HEK293 (cell line): ENCODE measurements around the gene ANKRD44.

Experiments used
- CTCF ChIA-PET: fragments of 350-600 bp; formaldehyde crosslinking; extraction: SDS; loops from one replicate; lab custom pipeline; 2021; ENCODE audit warnings: antibody characterized with exemption; lab: Yijun Ruan, JAX
- POLR2A ChIA-PET: fragments of 300-600 bp; formaldehyde crosslinking; extraction: SDS; loops from one replicate; lab custom pipeline; 2020; ENCODE audit warnings: antibody characterized with exemption, inconsistent platforms; lab: Yijun Ruan, JAX
- H3K27ac ChIP-seq: fragments of 200-500 bp; sonication (Bioruptor generic); 2 replicates; pipeline ENCODE4 v1.5.1; 2014; ENCODE audit warnings: low read depth, low read length, control low read depth, inconsistent platforms; ENCODE audit errors: extremely low read depth
- H3K36me3 ChIP-seq, 2 experiments: fragments of 200-500 bp in 1 of 2; sonication (Bioruptor generic) in 1 of 2; 1 replicate in 1 of 2; 2 replicates in 1 of 2; pipeline ENCODE4 v1.5.1; 2014 to 2017; ENCODE audit warnings: inconsistent platforms in 2 of 2, low read length in 2 of 2; ENCODE audit not compliant: control insufficient read depth in 2 of 2, insufficient read depth in 1 of 2
- H3K4me1 ChIP-seq: fragments of 200-500 bp; sonication (Bioruptor generic); 2 replicates; pipeline ENCODE4 v1.5.1; 2014; ENCODE audit warnings: mild to moderate bottlenecking, low read length, inconsistent platforms; ENCODE audit not compliant: control insufficient read depth, insufficient read depth
- H3K4me3 ChIP-seq: 2 replicates; pipeline ENCODE4 v1.5.1; 2011; ENCODE audit warnings: low read depth, mild to moderate bottlenecking, control low read depth, low read length, moderate library complexity
- H3K9me3 ChIP-seq: fragments of 200-500 bp; sonication (Bioruptor generic); 2 replicates; pipeline ENCODE4 v1.5.1; 2014; ENCODE audit warnings: low read depth, low read length, inconsistent platforms; ENCODE audit not compliant: control insufficient read depth, insufficient read depth
- IKZF3 ChIP-seq: fragments of 450-650 bp; IDR thresholded peaks from 2 replicates; pipeline ENCODE4 v1.5.0; 2018; ENCODE audit warnings: missing biosample characterization, mild to moderate bottlenecking, missing genetic modification characterization, moderate library complexity
- KLF1 ChIP-seq: fragments of 450-650 bp; formaldehyde crosslinking; IDR thresholded peaks from 2 replicates; pipeline ENCODE4 v1.5.1; 2016; ENCODE audit warnings: missing biosample characterization, missing genetic modification characterization
- MZF1 ChIP-seq: fragments of 450-650 bp; formaldehyde crosslinking; IDR thresholded peaks from 2 replicates; pipeline ENCODE4 v1.5.1; 2017; ENCODE audit warnings: missing biosample characterization, missing genetic modification characterization, borderline replicate concordance
- SCRT2 ChIP-seq: fragments of 450-650 bp; formaldehyde crosslinking; IDR thresholded peaks from 2 replicates; pipeline ENCODE4 v1.5.1; 2016; ENCODE audit warnings: missing biosample characterization, missing genetic modification characterization
- ZFP41 ChIP-seq: fragments of 450-650 bp; formaldehyde crosslinking; IDR thresholded peaks from 2 replicates; pipeline ENCODE4 v1.5.1; 2016; ENCODE audit warnings: missing biosample characterization, missing genetic modification characterization, borderline replicate concordance
- ZNF138 ChIP-seq: fragments of 450-650 bp; formaldehyde crosslinking; IDR thresholded peaks from 2 replicates; pipeline ENCODE4 v1.5.1; 2016; ENCODE audit warnings: missing biosample characterization, missing genetic modification characterization, borderline replicate concordance
- ZNF155 ChIP-seq: fragments of 450-650 bp; formaldehyde crosslinking; IDR thresholded peaks from 2 replicates; pipeline ENCODE4 v1.5.1; 2016; ENCODE audit warnings: missing biosample characterization, missing genetic modification characterization
- ZNF239 ChIP-seq: fragments of 450-650 bp; formaldehyde crosslinking; IDR thresholded peaks from 2 replicates; pipeline ENCODE4 v1.5.1; 2016; ENCODE audit warnings: missing biosample characterization, missing genetic modification characterization
- ZNF248 ChIP-seq: fragments of 450-650 bp; formaldehyde crosslinking; IDR thresholded peaks from 2 replicates; pipeline ENCODE4 v1.5.1; 2017; ENCODE audit warnings: missing biosample characterization, missing genetic modification characterization
- ZNF324 ChIP-seq: fragments of 450-650 bp; formaldehyde crosslinking; IDR thresholded peaks from 2 replicates; pipeline ENCODE4 v1.5.1; 2016; ENCODE audit warnings: missing biosample characterization, missing genetic modification characterization
- ZNF37A ChIP-seq: fragments of 450-650 bp; IDR thresholded peaks from 2 replicates; pipeline ENCODE4 v1.5.1; 2018; ENCODE audit warnings: missing biosample characterization, missing genetic modification characterization
- ZNF391 ChIP-seq: fragments of 450-650 bp; formaldehyde crosslinking; IDR thresholded peaks from 2 replicates; pipeline ENCODE4 v1.5.1; 2016; ENCODE audit warnings: low read depth, missing biosample characterization, missing genetic modification characterization, borderline replicate concordance
- ZNF423 ChIP-seq: fragments of 450-650 bp; formaldehyde crosslinking; IDR thresholded peaks from 2 replicates; pipeline ENCODE4 v1.5.1; 2016; ENCODE audit warnings: missing biosample characterization, missing genetic modification characterization
- ZNF433 ChIP-seq: fragments of 450-650 bp; formaldehyde crosslinking; IDR thresholded peaks from 2 replicates; pipeline ENCODE4 v1.5.1; 2016; ENCODE audit warnings: missing biosample characterization, missing genetic modification characterization, low read depth
- ZNF521 ChIP-seq: fragments of 450-650 bp; formaldehyde crosslinking; IDR thresholded peaks from 2 replicates; pipeline ENCODE4 v1.5.1; 2017; ENCODE audit warnings: missing biosample characterization, mild to moderate bottlenecking, missing genetic modification characterization
- ZNF560 ChIP-seq: fragments of 450-650 bp; formaldehyde crosslinking; IDR thresholded peaks from 2 replicates; pipeline ENCODE4 v1.5.1; 2017; ENCODE audit warnings: missing biosample characterization, missing genetic modification characterization, borderline replicate concordance
- ZNF621 ChIP-seq: fragments of 450-650 bp; formaldehyde crosslinking; IDR thresholded peaks from 2 replicates; pipeline ENCODE4 v1.5.1; 2017; ENCODE audit warnings: missing biosample characterization, missing genetic modification characterization
- ZNF701 ChIP-seq: fragments of 450-650 bp; formaldehyde crosslinking; IDR thresholded peaks from 2 replicates; pipeline ENCODE4 v1.5.1; 2016; ENCODE audit warnings: missing biosample characterization, missing genetic modification characterization
- ZNF76 ChIP-seq: fragments of 450-650 bp; formaldehyde crosslinking; IDR thresholded peaks from 2 replicates; pipeline ENCODE4; 2016; ENCODE audit warnings: low read depth, missing biosample characterization, missing genetic modification characterization, borderline replicate concordance
- ZNF777 ChIP-seq: fragments of 450-650 bp; formaldehyde crosslinking; IDR thresholded peaks from 2 replicates; pipeline ENCODE4 v1.5.1; 2017; ENCODE audit warnings: missing biosample characterization, missing genetic modification characterization, borderline replicate concordance
- ZXDB ChIP-seq: fragments of 450-650 bp; formaldehyde crosslinking; IDR thresholded peaks from 2 replicates; pipeline ENCODE4 v1.5.1; 2016; ENCODE audit warnings: missing biosample characterization, missing genetic modification characterization
- TF ChIP-seq, protein P1 (sequence below): fragments of 450-650 bp; formaldehyde crosslinking; IDR thresholded peaks from 2 replicates; pipeline ENCODE4 v1.5.1; 2016; ENCODE audit warnings: missing biosample characterization, missing genetic modification characterization
- TF ChIP-seq, protein P2 (sequence below): fragments of 450-650 bp; formaldehyde crosslinking; IDR thresholded peaks from 2 replicates; pipeline ENCODE4 v1.5.1; 2017; ENCODE audit warnings: missing biosample characterization, mild to moderate bottlenecking, missing genetic modification characterization, moderate library complexity
- TF ChIP-seq, protein P3 (sequence below): fragments of 450-650 bp; formaldehyde crosslinking; IDR thresholded peaks from 2 replicates; pipeline ENCODE4 v1.5.1; 2016; ENCODE audit warnings: missing biosample characterization, missing genetic modification characterization
- TF ChIP-seq, protein P4 (sequence below): fragments of 450-650 bp; formaldehyde crosslinking; IDR thresholded peaks from 2 replicates; pipeline ENCODE4 v1.5.1; 2016; ENCODE audit warnings: missing biosample characterization, missing genetic modification characterization
- TF ChIP-seq, protein P5 (sequence below): fragments of 450-650 bp; formaldehyde crosslinking; IDR thresholded peaks from 2 replicates; pipeline ENCODE4; 2016; ENCODE audit warnings: missing biosample characterization, missing genetic modification characterization

ANKRD44 gene

DNA sequence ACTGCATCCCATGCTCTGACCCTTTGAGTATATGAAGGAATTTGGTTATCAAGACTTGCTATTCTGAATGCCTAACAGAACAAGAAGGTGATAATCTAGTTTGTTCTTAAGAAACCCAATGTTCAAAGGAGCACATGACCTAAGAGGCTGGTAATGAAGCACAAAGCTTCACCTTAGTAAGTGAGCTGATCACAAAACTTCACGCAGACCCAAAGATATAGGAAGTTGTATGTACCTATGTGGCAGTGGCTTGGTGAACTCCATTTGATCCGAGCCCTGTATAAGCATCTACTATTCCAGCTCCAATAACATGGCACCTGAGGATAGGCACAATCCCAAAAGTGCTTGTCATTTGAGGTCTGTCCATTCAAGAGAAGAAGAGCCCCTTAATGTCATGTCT, 78.6 kb downstream of the ANKRD44 start:
- Histone ChIP-seq H3K9me3 (no peaks in the 10 kb centered on the region), H3K4me1 (no peaks in the 10 kb centered on the region), H3K4me3 (no peak overlapping the region), H3K27ac (no peak overlapping the region)
- CTCF ChIA-PET: interaction anchor here (0.7 kb wide), 1 partner anchor 97 kb away, joined by 3 read pairs; no protein-coding TSS in a partner anchor
- TF ChIP-seq, protein P1, sequence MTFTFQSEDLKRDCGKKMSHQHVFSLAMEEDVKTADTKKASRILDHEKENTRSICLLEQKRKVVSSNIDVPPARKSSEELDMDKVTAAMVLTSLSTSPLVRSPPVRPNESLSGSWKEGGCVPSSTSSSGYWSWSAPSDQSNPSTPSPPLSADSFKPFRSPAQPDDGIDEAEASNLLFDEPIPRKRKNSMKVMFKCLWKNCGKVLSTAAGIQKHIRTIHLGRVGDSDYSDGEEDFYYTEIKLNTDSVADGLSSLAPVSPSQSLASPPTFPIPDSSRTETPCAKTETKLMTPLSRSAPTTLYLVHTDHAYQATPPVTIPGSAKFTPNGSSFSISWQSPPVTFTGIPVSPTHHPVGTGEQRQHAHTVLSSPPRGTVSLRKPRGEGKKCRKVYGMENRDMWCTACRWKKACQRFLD (tag by site-specific recombination): no peak
- TF ChIP-seq ZNF248 (tag by site-specific recombination): no peak
- no peak for TF ChIP-seq ZNF37A
- TF ChIP-seq ZNF391 (tag by site-specific recombination): no peak
- no peak for TF ChIP-seq ZNF138 (tag by site-specific recombination)
- no peak for TF ChIP-seq ZNF155 (tag by site-specific recombination)
- TF ChIP-seq ZNF433 (tag by site-specific recombination): no peak
- TF ChIP-seq KLF1: no peak
- TF ChIP-seq MZF1 (tag by site-specific recombination): no peak
- TF ChIP-seq ZNF324 (tag by site-specific recombination): no peak
- TF ChIP-seq ZNF560 (tag by site-specific recombination): no peak
- TF ChIP-seq ZNF423 (tag by site-specific recombination): no peak
- TF ChIP-seq, all 188 proteins: peak for 0
- H3K36me3 ChIP-seq: no peaks in the 10 kb centered on the region
- POLR2A ChIA-PET: no interaction called here

DNA sequence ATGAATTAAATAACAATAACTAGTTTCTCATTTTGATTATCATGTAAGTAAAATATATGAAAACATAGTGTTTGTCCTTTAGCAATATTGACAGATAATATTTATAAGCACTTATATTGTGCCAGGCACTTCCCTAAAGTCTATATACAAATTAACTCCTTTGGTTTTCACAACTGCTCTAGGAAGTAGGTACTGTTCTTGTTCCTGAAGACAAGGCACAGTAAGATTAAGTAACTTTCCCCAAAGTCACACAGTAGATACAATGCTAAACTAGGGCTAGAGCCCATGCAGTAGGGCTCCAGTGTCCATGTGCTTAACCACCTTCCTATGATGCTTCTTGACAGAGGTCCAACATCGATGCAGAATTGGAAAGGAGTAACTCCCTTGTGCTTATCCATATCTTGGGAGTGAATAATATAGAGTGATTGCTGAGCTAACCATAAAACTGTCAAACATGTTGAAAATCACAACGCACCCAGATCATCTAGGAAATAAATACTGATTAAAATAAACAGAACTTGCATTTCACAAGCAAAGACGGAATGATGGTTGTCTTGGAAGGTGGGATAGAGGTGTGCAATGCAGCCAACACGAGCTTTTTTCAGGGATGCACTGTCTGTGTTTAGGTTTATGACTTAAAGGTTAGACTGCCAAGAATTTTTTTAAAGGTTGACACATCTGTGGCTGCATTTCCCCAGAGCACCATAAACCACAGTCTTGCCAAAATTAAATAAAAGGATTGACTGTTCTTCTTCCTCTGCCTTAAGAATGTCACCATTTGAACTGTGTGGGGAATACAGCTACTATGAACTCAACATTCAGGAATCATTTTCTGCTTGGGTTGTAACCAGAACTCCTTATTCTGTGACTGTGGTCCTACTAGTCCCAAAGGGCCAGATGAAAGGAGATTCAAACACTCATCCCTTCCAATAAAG, 80.8 kb downstream of the ANKRD44 start:
- Histone ChIP-seq H3K36me3 (no peaks in the 10 kb centered on the region), H3K9me3 (no peaks in the 10 kb centered on the region), H3K4me1 (no peaks in the 10 kb centered on the region), H3K27ac (no peak overlapping the region), H3K4me3 (no peak overlapping the region)
- ChIA-PET CTCF (no interaction called here), POLR2A (no interaction called here)
- TF ChIP-seq ZNF621 (tag by site-specific recombination): no peak
- no peak for TF ChIP-seq ZNF701 (tag by site-specific recombination)
- TF ChIP-seq, protein P2, sequence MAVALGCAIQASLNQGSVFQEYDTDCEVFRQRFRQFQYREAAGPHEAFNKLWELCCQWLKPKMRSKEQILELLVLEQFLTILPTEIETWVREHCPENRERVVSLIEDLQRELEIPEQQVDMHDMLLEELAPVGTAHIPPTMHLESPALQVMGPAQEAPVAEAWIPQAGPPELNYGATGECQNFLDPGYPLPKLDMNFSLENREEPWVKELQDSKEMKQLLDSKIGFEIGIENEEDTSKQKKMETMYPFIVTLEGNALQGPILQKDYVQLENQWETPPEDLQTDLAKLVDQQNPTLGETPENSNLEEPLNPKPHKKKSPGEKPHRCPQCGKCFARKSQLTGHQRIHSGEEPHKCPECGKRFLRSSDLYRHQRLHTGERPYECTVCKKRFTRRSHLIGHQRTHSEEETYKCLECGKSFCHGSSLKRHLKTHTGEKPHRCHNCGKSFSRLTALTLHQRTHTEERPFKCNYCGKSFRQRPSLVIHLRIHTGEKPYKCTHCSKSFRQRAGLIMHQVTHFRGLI (tag by site-specific recombination): no peak
- TF ChIP-seq, protein P3, sequence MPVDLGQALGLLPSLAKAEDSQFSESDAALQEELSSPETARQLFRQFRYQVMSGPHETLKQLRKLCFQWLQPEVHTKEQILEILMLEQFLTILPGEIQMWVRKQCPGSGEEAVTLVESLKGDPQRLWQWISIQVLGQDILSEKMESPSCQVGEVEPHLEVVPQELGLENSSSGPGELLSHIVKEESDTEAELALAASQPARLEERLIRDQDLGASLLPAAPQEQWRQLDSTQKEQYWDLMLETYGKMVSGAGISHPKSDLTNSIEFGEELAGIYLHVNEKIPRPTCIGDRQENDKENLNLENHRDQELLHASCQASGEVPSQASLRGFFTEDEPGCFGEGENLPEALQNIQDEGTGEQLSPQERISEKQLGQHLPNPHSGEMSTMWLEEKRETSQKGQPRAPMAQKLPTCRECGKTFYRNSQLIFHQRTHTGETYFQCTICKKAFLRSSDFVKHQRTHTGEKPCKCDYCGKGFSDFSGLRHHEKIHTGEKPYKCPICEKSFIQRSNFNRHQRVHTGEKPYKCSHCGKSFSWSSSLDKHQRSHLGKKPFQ (tag by site-specific recombination): no peak
- TF ChIP-seq, protein P4, sequence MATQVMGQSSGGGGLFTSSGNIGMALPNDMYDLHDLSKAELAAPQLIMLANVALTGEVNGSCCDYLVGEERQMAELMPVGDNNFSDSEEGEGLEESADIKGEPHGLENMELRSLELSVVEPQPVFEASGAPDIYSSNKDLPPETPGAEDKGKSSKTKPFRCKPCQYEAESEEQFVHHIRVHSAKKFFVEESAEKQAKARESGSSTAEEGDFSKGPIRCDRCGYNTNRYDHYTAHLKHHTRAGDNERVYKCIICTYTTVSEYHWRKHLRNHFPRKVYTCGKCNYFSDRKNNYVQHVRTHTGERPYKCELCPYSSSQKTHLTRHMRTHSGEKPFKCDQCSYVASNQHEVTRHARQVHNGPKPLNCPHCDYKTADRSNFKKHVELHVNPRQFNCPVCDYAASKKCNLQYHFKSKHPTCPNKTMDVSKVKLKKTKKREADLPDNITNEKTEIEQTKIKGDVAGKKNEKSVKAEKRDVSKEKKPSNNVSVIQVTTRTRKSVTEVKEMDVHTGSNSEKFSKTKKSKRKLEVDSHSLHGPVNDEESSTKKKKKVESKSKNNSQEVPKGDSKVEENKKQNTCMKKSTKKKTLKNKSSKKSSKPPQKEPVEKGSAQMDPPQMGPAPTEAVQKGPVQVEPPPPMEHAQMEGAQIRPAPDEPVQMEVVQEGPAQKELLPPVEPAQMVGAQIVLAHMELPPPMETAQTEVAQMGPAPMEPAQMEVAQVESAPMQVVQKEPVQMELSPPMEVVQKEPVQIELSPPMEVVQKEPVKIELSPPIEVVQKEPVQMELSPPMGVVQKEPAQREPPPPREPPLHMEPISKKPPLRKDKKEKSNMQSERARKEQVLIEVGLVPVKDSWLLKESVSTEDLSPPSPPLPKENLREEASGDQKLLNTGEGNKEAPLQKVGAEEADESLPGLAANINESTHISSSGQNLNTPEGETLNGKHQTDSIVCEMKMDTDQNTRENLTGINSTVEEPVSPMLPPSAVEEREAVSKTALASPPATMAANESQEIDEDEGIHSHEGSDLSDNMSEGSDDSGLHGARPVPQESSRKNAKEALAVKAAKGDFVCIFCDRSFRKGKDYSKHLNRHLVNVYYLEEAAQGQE: no peak
- TF ChIP-seq ZFP41 (tag by site-specific recombination): no peak
- TF ChIP-seq ZNF76 (tag by site-specific recombination): no peak
- no peak for TF ChIP-seq ZNF239 (tag by site-specific recombination)
- TF ChIP-seq ZNF155 (tag by site-specific recombination): no peak
- TF ChIP-seq IKZF3 (tag by site-specific recombination): no peak
- no peak for TF ChIP-seq SCRT2 (tag by site-specific recombination)
- TF ChIP-seq ZNF391 (tag by site-specific recombination): no peak
- TF ChIP-seq ZNF777 (tag by site-specific recombination): no peak
- no peak for TF ChIP-seq ZNF521 (tag by site-specific recombination)
- TF ChIP-seq, protein P5, sequence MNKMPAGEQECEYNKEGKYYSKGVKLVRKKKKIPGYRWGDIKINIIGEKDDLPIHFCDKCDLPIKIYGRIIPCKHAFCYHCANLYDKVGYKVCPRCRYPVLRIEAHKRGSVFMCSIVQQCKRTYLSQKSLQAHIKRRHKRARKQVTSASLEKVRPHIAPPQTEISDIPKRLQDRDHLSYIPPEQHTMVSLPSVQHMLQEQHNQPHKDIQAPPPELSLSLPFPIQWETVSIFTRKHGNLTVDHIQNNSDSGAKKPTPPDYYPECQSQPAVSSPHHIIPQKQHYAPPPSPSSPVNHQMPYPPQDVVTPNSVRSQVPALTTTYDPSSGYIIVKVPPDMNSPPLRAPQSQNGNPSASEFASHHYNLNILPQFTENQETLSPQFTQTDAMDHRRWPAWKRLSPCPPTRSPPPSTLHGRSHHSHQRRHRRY (tag by site-specific recombination): no peak
- no peak for TF ChIP-seq ZXDB (tag by site-specific recombination)
